Measurements from ENCODE around the gene GMCL1. TPM values are rescaled to one million over a fixed set of nuclear protein-coding genes. Genes with fewer than 3 reads are reported as not detected.

GMCL1 gene
- total and polyA plus RNA-seq, 2 donors from 2014 or later: 6.3 to 14.0 TPM

GRCh38 chr2:69781321-69782248 is 47.9 kb upstream of the GMCL1 start:
- DNase-seq: peak in 2 of 5 donors; percentile 27 to 56
- no peaks in the 10 kb centered on the region for H3K27me3 ChIP-seq (ENCODE audit: control insufficient read depth, insufficient read depth, low read length)
- intact Hi-C loops (cut with DNase I): no loop called here
- H3K4me1 ChIP-seq (ENCODE audit: control insufficient read depth in 2 of 3, insufficient read depth in 2 of 3, low read depth in 1 of 3, low read length in 3 of 3): peaks cover 7 to 12% (median 9%) of the 10 kb centered on the region in 3 donors
- H3K9ac ChIP-seq (ENCODE audit: low read length in 3 of 3): peak overlapping the region in 1 of 3 donors; percentile 0
- H3K9me3 ChIP-seq (ENCODE audit: control insufficient read depth in 2 of 3, insufficient read depth in 1 of 3, low read length in 3 of 3): no peaks in the 10 kb centered on the region
- TF ChIP-seq, protein P1, sequence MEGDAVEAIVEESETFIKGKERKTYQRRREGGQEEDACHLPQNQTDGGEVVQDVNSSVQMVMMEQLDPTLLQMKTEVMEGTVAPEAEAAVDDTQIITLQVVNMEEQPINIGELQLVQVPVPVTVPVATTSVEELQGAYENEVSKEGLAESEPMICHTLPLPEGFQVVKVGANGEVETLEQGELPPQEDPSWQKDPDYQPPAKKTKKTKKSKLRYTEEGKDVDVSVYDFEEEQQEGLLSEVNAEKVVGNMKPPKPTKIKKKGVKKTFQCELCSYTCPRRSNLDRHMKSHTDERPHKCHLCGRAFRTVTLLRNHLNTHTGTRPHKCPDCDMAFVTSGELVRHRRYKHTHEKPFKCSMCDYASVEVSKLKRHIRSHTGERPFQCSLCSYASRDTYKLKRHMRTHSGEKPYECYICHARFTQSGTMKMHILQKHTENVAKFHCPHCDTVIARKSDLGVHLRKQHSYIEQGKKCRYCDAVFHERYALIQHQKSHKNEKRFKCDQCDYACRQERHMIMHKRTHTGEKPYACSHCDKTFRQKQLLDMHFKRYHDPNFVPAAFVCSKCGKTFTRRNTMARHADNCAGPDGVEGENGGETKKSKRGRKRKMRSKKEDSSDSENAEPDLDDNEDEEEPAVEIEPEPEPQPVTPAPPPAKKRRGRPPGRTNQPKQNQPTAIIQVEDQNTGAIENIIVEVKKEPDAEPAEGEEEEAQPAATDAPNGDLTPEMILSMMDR (IDR thresholded peaks at IDR 0.05; ENCODE audit: borderline replicate concordance, extremely low read depth, insufficient read depth): no peak
- no peak overlapping the region for H3K4me3 ChIP-seq (ENCODE audit: low read length in 3 of 3)
- H3K36me3 ChIP-seq (ENCODE audit: control insufficient read depth in 2 of 3, insufficient read depth in 3 of 3, low read length in 3 of 3): peaks cover 0 to 5% (median 2%) of the 10 kb centered on the region in 3 donors
- peak; percentile 74 for FAIRE-seq
- H3K27ac ChIP-seq (ENCODE audit: low read depth in 2 of 2, low read length in 2 of 2): peak overlapping the region; percentile 7 to 56

DNA sequence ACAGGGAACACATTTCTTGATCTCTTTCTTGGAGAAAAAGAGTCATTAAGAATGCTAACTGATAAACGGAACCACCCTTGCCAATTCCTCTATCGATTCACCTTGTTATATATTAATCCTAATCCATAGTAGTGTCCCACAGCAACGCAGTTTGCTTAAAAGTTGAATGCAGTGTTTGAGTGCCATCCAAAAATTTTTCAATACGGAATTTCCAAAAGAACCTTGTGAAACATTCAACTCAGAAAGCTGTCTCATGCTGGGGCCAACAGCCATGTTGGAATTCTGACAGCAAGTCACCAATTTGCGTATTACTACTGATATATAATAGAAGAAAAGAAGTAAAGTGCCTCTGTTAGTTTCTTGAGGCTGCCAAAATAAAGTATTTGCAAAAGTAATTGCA is 45.2 kb upstream of the GMCL1 start:
- peaks cover 0 to 10% (median 4%) of the 10 kb centered on the region in 3 donors for H3K36me3 ChIP-seq (ENCODE audit: control insufficient read depth in 2 of 3, insufficient read depth in 3 of 3, low read length in 3 of 3)
- H3K27ac ChIP-seq (ENCODE audit: low read depth in 2 of 2, low read length in 2 of 2): no peak overlapping the region
- no peaks in the 10 kb centered on the region for H3K9me3 ChIP-seq (ENCODE audit: control insufficient read depth in 2 of 3, insufficient read depth in 1 of 3, low read length in 3 of 3)
- TF ChIP-seq, protein P1 (IDR thresholded peaks at IDR 0.05; ENCODE audit: borderline replicate concordance, extremely low read depth, insufficient read depth): no peak
- H3K4me1 ChIP-seq (ENCODE audit: control insufficient read depth in 2 of 3, insufficient read depth in 2 of 3, low read depth in 1 of 3, low read length in 3 of 3): peaks cover 9 to 16% (median 10%) of the 10 kb centered on the region in 3 donors
- no peak overlapping the region for H3K9ac ChIP-seq (ENCODE audit: low read length in 3 of 3)
- no peak overlapping the region for H3K4me3 ChIP-seq (ENCODE audit: low read length in 3 of 3)
- no peaks in the 10 kb centered on the region for H3K27me3 ChIP-seq (ENCODE audit: control insufficient read depth, insufficient read depth, low read length)
- intact Hi-C loops (cut with DNase I): no loop called here
- FAIRE-seq: no peak
- DNase-seq: no peak

- no peaks in the 10 kb centered on the region for H3K9me3 ChIP-seq (ENCODE audit: control insufficient read depth in 2 of 3, insufficient read depth in 1 of 3, low read length in 3 of 3)
- TF ChIP-seq, protein P1 (IDR thresholded peaks at IDR 0.05; ENCODE audit: borderline replicate concordance, extremely low read depth, insufficient read depth): no peak
- DNase-seq (no peak), FAIRE-seq (no peak)
- peaks cover 0 to 10% (median 4%) of the 10 kb centered on the region in 3 donors for H3K36me3 ChIP-seq (ENCODE audit: control insufficient read depth in 2 of 3, insufficient read depth in 3 of 3, low read length in 3 of 3)
- intact Hi-C loops (cut with DNase I): no loop called here
- H3K27me3 ChIP-seq (ENCODE audit: control insufficient read depth, insufficient read depth, low read length): no peaks in the 10 kb centered on the region
- peaks cover 11 to 25% (median 15%) of the 10 kb centered on the region in 3 donors for H3K4me1 ChIP-seq (ENCODE audit: control insufficient read depth in 2 of 3, insufficient read depth in 2 of 3, low read depth in 1 of 3, low read length in 3 of 3)
- no peak overlapping the region for H3K9ac ChIP-seq (ENCODE audit: low read length in 3 of 3)
- H3K4me3 ChIP-seq (ENCODE audit: low read length in 3 of 3): no peak overlapping the region
- no peak overlapping the region for H3K27ac ChIP-seq (ENCODE audit: low read depth in 2 of 2, low read length in 2 of 2)
These were observed 44.1 kb upstream of the GMCL1 start for GRCh38 chr2:69785358-69785757.
